ENCODE data around the gene FARP1.

DNA sequence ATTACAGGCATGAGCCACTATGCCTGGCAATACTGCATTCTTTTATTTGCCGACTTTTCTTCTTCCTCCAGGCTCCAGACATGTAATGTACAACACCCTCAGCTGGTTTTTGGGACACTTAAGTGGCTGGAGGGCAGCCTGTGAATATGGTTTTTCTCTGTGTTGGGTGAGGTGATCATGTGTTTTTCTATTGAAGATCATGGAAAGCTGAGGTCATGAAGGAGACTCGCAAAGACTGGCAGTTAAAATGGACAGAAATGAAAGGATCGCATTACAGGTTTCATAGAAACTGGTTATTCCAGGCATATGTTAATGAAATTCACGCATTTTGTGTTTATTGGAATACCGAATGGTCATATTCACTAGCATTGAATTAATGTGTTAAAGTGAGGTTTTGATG is 119.4 kb downstream of the FARP1 start:
- TF ChIP-seq, protein P1, sequence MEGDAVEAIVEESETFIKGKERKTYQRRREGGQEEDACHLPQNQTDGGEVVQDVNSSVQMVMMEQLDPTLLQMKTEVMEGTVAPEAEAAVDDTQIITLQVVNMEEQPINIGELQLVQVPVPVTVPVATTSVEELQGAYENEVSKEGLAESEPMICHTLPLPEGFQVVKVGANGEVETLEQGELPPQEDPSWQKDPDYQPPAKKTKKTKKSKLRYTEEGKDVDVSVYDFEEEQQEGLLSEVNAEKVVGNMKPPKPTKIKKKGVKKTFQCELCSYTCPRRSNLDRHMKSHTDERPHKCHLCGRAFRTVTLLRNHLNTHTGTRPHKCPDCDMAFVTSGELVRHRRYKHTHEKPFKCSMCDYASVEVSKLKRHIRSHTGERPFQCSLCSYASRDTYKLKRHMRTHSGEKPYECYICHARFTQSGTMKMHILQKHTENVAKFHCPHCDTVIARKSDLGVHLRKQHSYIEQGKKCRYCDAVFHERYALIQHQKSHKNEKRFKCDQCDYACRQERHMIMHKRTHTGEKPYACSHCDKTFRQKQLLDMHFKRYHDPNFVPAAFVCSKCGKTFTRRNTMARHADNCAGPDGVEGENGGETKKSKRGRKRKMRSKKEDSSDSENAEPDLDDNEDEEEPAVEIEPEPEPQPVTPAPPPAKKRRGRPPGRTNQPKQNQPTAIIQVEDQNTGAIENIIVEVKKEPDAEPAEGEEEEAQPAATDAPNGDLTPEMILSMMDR (IDR thresholded peaks at IDR 0.05), result no peak
- TF ChIP-seq POLR2A (IDR thresholded peaks at IDR 0.05) (no peak), EP300 (IDR thresholded peaks at IDR 0.05) (no peak), POLR2AphosphoS5 (IDR thresholded peaks at IDR 0.05) (no peak)

All from suprapubic skin (tissue), 4 donors.